ENCODE results near the gene FHOD3.
"Not testable (repeated sequence)": the region's sequence is repeated elsewhere in the genome, so short reads cannot be mapped to it uniquely, and the experiment has no call there.

The FHOD3 gene

DNA sequence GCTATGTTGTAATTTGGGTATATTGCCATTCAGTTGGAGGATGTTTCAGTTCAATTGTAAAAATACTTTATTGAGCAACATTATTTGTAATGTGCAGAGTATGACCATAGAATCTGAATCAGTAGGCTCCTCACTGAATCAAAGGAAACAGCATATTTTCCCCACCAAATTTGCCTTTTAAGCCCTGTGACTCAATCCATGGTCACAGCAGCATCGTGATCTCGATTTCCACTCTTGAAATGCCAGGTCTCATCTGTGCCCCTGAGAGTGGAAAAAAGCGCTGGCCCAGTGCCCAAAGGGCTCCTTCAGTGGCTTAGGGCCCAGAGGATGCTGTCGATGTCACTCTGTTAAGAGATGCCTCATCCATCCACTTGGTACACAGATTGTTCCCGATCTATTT lies 57.5 kb downstream of the FHOD3 start:
- TF ChIP-seq GABPA (IDR thresholded peaks at IDR 0.05; ENCODE audit: low read depth) (no peak), REST (IDR thresholded peaks at IDR 0.05; ENCODE audit: insufficient replicate concordance, low read depth) (no peak), POLR2AphosphoS5 (IDR thresholded peaks at IDR 0.05; ENCODE audit: low read depth) (no peak), SPI1 (IDR thresholded peaks at IDR 0.05; ENCODE audit: borderline replicate concordance, low read depth) (no peak)
- TF ChIP-seq, protein P1, sequence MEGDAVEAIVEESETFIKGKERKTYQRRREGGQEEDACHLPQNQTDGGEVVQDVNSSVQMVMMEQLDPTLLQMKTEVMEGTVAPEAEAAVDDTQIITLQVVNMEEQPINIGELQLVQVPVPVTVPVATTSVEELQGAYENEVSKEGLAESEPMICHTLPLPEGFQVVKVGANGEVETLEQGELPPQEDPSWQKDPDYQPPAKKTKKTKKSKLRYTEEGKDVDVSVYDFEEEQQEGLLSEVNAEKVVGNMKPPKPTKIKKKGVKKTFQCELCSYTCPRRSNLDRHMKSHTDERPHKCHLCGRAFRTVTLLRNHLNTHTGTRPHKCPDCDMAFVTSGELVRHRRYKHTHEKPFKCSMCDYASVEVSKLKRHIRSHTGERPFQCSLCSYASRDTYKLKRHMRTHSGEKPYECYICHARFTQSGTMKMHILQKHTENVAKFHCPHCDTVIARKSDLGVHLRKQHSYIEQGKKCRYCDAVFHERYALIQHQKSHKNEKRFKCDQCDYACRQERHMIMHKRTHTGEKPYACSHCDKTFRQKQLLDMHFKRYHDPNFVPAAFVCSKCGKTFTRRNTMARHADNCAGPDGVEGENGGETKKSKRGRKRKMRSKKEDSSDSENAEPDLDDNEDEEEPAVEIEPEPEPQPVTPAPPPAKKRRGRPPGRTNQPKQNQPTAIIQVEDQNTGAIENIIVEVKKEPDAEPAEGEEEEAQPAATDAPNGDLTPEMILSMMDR (IDR thresholded peaks at IDR 0.05; ENCODE audit: insufficient read depth, low read length): no peak
- peaks cover 3% of the 10 kb centered on the region for H3K27me3 ChIP-seq (ENCODE audit: insufficient read depth, poor library complexity, severe bottlenecking)
- no peak overlapping the region for H3K27ac ChIP-seq (replicated peaks)
- no peak overlapping the region for H3K4me3 ChIP-seq (replicated peaks; ENCODE audit: insufficient read depth, low read length)
- DNase-seq (ENCODE audit: low read depth in 1 of 2, low spot score in 1 of 2): no peak

- DNase-seq (ENCODE audit: low read depth in 1 of 2, low spot score in 1 of 2): no peak
- Histone ChIP-seq H3K27me3 (ENCODE audit: insufficient read depth, poor library complexity, severe bottlenecking) (peaks cover under 1% of the 10 kb centered on the region), H3K4me3 (replicated peaks; ENCODE audit: insufficient read depth, low read length) (no peak overlapping the region), H3K27ac (replicated peaks) (no peak overlapping the region)
- TF ChIP-seq GABPA (IDR thresholded peaks at IDR 0.05; ENCODE audit: low read depth) (no peak), SPI1 (IDR thresholded peaks at IDR 0.05; ENCODE audit: borderline replicate concordance, low read depth) (no peak), POLR2AphosphoS5 (IDR thresholded peaks at IDR 0.05; ENCODE audit: low read depth) (no peak), REST (IDR thresholded peaks at IDR 0.05; ENCODE audit: insufficient replicate concordance, low read depth) (no peak)
- TF ChIP-seq, protein P1 (IDR thresholded peaks at IDR 0.05; ENCODE audit: insufficient read depth, low read length): no peak
Measured at GRCh38 chr18:36355511-36355910, 58.0 kb downstream of the FHOD3 start.

GRCh38 chr18:36356741-36357140 lies 59.2 kb downstream of the FHOD3 start:
- H3K27ac ChIP-seq (replicated peaks); DNase-seq (ENCODE audit: low read depth in 1 of 2, low spot score in 1 of 2); H3K27me3 ChIP-seq (ENCODE audit: insufficient read depth, poor library complexity, severe bottlenecking); H3K4me3 ChIP-seq (replicated peaks; ENCODE audit: insufficient read depth, low read length): not testable (repeated sequence)

- Histone ChIP-seq H3K4me3 (replicated peaks; ENCODE audit: insufficient read depth, low read length) (no peak overlapping the region), H3K27me3 (ENCODE audit: insufficient read depth, poor library complexity, severe bottlenecking) (no peaks in the 10 kb centered on the region), H3K27ac (replicated peaks) (no peak overlapping the region)
- no peak for TF ChIP-seq SPI1 (IDR thresholded peaks at IDR 0.05; ENCODE audit: borderline replicate concordance, low read depth)
- TF ChIP-seq REST (IDR thresholded peaks at IDR 0.05; ENCODE audit: insufficient replicate concordance, low read depth): no peak
- TF ChIP-seq POLR2AphosphoS5 (IDR thresholded peaks at IDR 0.05; ENCODE audit: low read depth): no peak
- TF ChIP-seq, protein P1 (IDR thresholded peaks at IDR 0.05; ENCODE audit: insufficient read depth, low read length): no peak
- TF ChIP-seq GABPA (IDR thresholded peaks at IDR 0.05; ENCODE audit: low read depth): no peak
- no peak for DNase-seq (ENCODE audit: low read depth in 1 of 2, low spot score in 1 of 2)
Measured at GRCh38 chr18:36358141-36358540, 60.6 kb downstream of the FHOD3 start.
